K562 (cell line): ENCODE results near the gene DNAJB6. TPM values are rescaled to one million over a fixed set of nuclear protein-coding genes. Genes with fewer than 3 reads are reported as not detected.

Source experiments
- BCOR ChIP-seq: fragments of 450-650 bp; IDR thresholded peaks from 2 replicates; pipeline ENCODE4 v1.6.1; 2016
- CHD1 ChIP-seq: fragments of 200-600 bp; sonication (generic); IDR thresholded peaks from one replicate; pipeline ENCODE4 v1.6.1; 2012; ENCODE audit warnings: mild to moderate bottlenecking, moderate library complexity, low read length, inconsistent platforms
- E2F8 ChIP-seq: fragments of 450-650 bp; IDR thresholded peaks from 2 replicates; pipeline ENCODE4 v1.7.1; 2018; ENCODE audit warnings: mild to moderate bottlenecking, low read depth; ENCODE audit not compliant: partially characterized antibody
- EP300 ChIP-seq: IDR thresholded peaks from 2 replicates; pipeline ENCODE4 v1.6.1; 2012; ENCODE audit warnings: low read length, improper control_type of control experiment
- GATAD2B ChIP-seq: fragments of 450-650 bp; IDR thresholded peaks from 2 replicates; pipeline ENCODE4 v1.6.1; 2017; ENCODE audit warnings: mild to moderate bottlenecking, borderline replicate concordance
- NFXL1 ChIP-seq: fragments of 450-650 bp; formaldehyde crosslinking; IDR thresholded peaks from 2 replicates; pipeline ENCODE4 v1.4.0; 2021; ENCODE audit warnings: mild to moderate bottlenecking
- PHF20 ChIP-seq: fragments of 450-650 bp; IDR thresholded peaks from 2 replicates; pipeline ENCODE4 v1.6.1; 2018; ENCODE audit not compliant: partially characterized antibody
- POLR3A ChIP-seq: IDR thresholded peaks from 2 replicates; pipeline ENCODE4 v1.6.1; 2011; ENCODE audit warnings: borderline replicate concordance, mild to moderate bottlenecking, moderate library complexity; ENCODE audit not compliant: insufficient read length, insufficient read depth; ENCODE audit errors: extremely low read depth
- SMC3 ChIP-seq: conservative IDR thresholded peaks from 2 replicates; pipeline ENCODE4 v1.6.1; 2011; ENCODE audit warnings: low read depth, low read length, improper control_type of control experiment; ENCODE audit not compliant: insufficient read depth
- ZBTB33 ChIP-seq: sonication (generic); formaldehyde crosslinking; IDR thresholded peaks from 2 replicates; pipeline ENCODE4 v1.8.1; 2023; ENCODE audit warnings: mild to moderate bottlenecking, missing genetic modification reagents
- ZNF77 ChIP-seq: fragments of 250-450 bp; sonication (Bioruptor Pico); IDR thresholded peaks from 2 replicates; pipeline ENCODE4 v1.5.0; 2020
- polyA plus RNA-seq, 8 experiments: library from polyadenylated mRNA; depleted of rRNA in 4 of 8; stranded (reverse) in 5 of 8; unstranded in 3 of 8; fragments of >200 nt; fragmentation: Nextera tagmentation in 2 of 8; fragmentation: Illumina TruSeq in 1 of 8; extraction: Ambion mirVana in 2 of 8; extraction: Trizol in 1 of 8; gene quantifications; 2 replicates each; pipeline versions ENCODE4 v1.2.1 to v1.2.3, GENCODE V29; 2011 to 2014; ENCODE audit warnings: inconsistent platforms in 1 of 8, missing spikeins in 1 of 8
- total RNA-seq, 7 experiments: library from RNA; depleted of rRNA in 6 of 7; stranded (reverse); fragments of >200 nt in 6 of 7; fragmentation: Illumina TruSeq in 2 of 7; extraction: Trizol in 2 of 7; gene quantifications; 2 replicates each; pipeline versions ENCODE4 v1.2.1 to v1.2.3, GENCODE V29; 2011 to 2021; ENCODE audit warnings: low replicate concordance in 1 of 7
- TF ChIP-seq, protein P1 (sequence below): fragments of 250-450 bp; sonication (Bioruptor Pico); IDR thresholded peaks from 2 replicates; pipeline ENCODE4 v1.4.0; 2020
- TF ChIP-seq, protein P2 (sequence below): fragments of 450-650 bp; IDR thresholded peaks from 2 replicates; pipeline ENCODE4 v1.6.1; 2016; ENCODE audit warnings: mild to moderate bottlenecking

DNAJB6 gene
- total and polyA plus RNA-seq, 9 of the 15 experiments (the other 6 are each of a cell fraction or from before 2014, with no cell fraction given), result 84.5 to 158 (median 135) TPM

GRCh38 chr7:157386979-157387800, 50.4 kb downstream of the DNAJB6 start (continued):
- peak; percentile 92 for TF ChIP-seq ZBTB33 (CRISPR knock-in tag)
- TF ChIP-seq CHD1, result no peak
- peak; percentile 70; the same call in 1 of the 2 replicates for TF ChIP-seq GATAD2B
- no peak for TF ChIP-seq NFXL1 (CRISPR knock-in tag)
- TF ChIP-seq ZNF77 (CRISPR knock-in tag), result no peak
- peak; percentile 8; the same call in 1 of the 2 replicates for TF ChIP-seq BCOR
- no peak for TF ChIP-seq E2F8
- TF ChIP-seq, protein P1, sequence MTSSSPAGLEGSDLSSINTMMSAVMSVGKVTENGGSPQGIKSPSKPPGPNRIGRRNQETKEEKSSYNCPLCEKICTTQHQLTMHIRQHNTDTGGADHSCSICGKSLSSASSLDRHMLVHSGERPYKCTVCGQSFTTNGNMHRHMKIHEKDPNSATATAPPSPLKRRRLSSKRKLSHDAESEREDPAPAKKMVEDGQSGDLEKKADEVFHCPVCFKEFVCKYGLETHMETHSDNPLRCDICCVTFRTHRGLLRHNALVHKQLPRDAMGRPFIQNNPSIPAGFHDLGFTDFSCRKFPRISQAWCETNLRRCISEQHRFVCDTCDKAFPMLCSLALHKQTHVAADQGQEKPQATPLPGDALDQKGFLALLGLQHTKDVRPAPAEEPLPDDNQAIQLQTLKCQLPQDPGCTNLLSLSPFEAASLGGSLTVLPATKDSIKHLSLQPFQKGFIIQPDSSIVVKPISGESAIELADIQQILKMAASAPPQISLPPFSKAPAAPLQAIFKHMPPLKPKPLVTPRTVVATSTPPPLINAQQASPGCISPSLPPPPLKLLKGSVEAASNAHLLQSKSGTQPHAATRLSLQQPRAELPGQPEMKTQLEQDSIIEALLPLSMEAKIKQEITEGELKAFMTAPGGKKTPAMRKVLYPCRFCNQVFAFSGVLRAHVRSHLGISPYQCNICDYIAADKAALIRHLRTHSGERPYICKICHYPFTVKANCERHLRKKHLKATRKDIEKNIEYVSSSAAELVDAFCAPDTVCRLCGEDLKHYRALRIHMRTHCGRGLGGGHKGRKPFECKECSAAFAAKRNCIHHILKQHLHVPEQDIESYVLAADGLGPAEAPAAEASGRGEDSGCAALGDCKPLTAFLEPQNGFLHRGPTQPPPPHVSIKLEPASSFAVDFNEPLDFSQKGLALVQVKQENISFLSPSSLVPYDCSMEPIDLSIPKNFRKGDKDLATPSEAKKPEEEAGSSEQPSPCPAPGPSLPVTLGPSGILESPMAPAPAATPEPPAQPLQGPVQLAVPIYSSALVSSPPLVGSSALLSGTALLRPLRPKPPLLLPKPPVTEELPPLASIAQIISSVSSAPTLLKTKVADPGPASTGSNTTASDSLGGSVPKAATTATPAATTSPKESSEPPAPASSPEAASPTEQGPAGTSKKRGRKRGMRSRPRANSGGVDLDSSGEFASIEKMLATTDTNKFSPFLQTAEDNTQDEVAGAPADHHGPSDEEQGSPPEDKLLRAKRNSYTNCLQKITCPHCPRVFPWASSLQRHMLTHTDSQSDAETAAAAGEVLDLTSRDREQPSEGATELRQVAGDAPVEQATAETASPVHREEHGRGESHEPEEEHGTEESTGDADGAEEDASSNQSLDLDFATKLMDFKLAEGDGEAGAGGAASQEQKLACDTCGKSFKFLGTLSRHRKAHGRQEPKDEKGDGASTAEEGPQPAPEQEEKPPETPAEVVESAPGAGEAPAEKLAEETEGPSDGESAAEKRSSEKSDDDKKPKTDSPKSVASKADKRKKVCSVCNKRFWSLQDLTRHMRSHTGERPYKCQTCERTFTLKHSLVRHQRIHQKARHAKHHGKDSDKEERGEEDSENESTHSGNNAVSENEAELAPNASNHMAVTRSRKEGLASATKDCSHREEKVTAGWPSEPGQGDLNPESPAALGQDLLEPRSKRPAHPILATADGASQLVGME (CRISPR knock-in tag), result no peak
- peak; percentile 52 for TF ChIP-seq PHF20
- TF ChIP-seq SMC3, result peak; percentile 44; the same call in 1 of the 2 replicates
- TF ChIP-seq, protein P2, sequence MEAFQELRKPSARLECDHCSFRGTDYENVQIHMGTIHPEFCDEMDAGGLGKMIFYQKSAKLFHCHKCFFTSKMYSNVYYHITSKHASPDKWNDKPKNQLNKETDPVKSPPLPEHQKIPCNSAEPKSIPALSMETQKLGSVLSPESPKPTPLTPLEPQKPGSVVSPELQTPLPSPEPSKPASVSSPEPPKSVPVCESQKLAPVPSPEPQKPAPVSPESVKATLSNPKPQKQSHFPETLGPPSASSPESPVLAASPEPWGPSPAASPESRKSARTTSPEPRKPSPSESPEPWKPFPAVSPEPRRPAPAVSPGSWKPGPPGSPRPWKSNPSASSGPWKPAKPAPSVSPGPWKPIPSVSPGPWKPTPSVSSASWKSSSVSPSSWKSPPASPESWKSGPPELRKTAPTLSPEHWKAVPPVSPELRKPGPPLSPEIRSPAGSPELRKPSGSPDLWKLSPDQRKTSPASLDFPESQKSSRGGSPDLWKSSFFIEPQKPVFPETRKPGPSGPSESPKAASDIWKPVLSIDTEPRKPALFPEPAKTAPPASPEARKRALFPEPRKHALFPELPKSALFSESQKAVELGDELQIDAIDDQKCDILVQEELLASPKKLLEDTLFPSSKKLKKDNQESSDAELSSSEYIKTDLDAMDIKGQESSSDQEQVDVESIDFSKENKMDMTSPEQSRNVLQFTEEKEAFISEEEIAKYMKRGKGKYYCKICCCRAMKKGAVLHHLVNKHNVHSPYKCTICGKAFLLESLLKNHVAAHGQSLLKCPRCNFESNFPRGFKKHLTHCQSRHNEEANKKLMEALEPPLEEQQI, result peak; percentile 92
- TF ChIP-seq EP300, result peak; percentile 39
- TF ChIP-seq POLR3A, result no peak
